Neutrophil (primary cell): ENCODE results near the gene THSD7B.

Experiments
- H3K27ac ChIP-seq: fragments of 200-600 bp; sonication (generic); 2 replicates; pipeline ENCODE4 v1.5.1; 2016; ENCODE audit warnings: mild to moderate bottlenecking, moderate library complexity
- H3K27me3 ChIP-seq: fragments of 200-600 bp; sonication (generic); 2 replicates; pipeline ENCODE4 v1.6.0; 2016; ENCODE audit warnings: mild to moderate bottlenecking
- H3K36me3 ChIP-seq: fragments of 200-600 bp; sonication (generic); 2 replicates; pipeline ENCODE4 v1.5.1; 2017
- H3K4me1 ChIP-seq, 2 experiments: fragments of 200-600 bp in 1 of 2; sonication (generic) in 1 of 2; 1 replicate in 1 of 2; 2 replicates in 1 of 2; pipeline versions ENCODE4 v1.5.1 to v1.6.1; 2013 to 2016; ENCODE audit warnings: low read depth in 1 of 2, low read length in 1 of 2, mild to moderate bottlenecking in 1 of 2, moderate library complexity in 1 of 2; ENCODE audit not compliant: control insufficient read depth in 1 of 2, insufficient read depth in 1 of 2
- H3K4me3 ChIP-seq, 2 experiments: fragments of 200-600 bp in 1 of 2; sonication (generic) in 1 of 2; 1 replicate in 1 of 2; 2 replicates in 1 of 2; pipeline ENCODE4 v1.5.1; 2013 to 2016; ENCODE audit warnings: low read depth in 1 of 2, low read length in 1 of 2, mild to moderate bottlenecking in 1 of 2, moderate library complexity in 1 of 2
- H3K9me3 ChIP-seq: fragments of 200-600 bp; sonication (generic); 2 replicates; pipeline ENCODE4 v1.5.1; 2016
- CTCF ChIP-seq: fragments of 200-600 bp; sonication (generic); IDR thresholded peaks from 2 replicates; pipeline ENCODE4 v1.5.1; 2016; ENCODE audit warnings: antibody characterized with exemption

Gene THSD7B

DNA sequence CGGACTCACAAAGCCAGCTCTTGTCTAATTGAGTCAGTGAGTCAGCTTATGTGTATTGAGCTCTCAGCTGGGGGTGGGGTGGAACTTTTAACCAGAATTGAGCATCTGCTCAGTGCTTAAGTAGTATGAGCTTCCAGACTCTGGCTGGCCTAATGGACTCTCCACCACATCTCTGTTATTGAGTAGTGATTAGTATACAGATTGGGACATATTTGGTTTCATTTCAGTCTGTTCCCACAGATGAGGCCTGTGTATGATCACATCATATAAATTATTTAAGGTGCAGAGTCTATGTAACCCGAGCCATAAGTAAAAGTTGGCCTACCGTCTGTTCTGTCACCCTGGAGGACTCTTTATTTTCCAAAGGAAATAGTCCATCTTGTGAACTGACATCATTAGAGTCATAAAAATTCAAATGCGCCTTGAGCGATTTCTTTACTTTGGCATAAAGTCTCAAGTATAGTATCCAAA, 152.1 kb downstream of the THSD7B start:
- Histone ChIP-seq H3K4me3 (no peak overlapping the region), H3K27me3 (no peaks in the 10 kb centered on the region), H3K9me3 (no peaks in the 10 kb centered on the region), H3K4me1 (no peaks in the 10 kb centered on the region), H3K27ac (no peak overlapping the region), H3K36me3 (no peaks in the 10 kb centered on the region)
- TF ChIP-seq CTCF, result no peak

DNA sequence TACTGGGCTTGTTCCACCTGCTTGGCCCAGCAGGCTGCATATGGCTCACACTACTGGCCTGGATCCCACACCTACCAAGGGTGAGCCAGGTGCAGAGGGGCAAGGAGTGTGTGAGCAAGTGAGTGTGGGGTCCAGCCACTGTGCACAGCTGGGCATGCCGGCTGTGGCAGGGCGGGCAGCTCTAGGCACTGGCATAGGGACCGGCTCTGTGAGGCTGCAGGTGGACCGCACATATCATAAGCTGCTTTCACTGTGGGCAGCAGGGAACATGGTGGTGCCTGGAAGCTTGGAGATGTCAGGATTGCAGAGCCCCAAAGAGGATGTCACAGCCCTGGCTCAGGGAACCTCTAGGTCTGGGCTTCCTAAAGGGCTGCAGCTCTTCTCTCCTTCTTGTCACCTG, 154.3 kb downstream of the THSD7B start:
- H3K4me3 ChIP-seq, result no peak overlapping the region
- no peaks in the 10 kb centered on the region for H3K36me3 ChIP-seq
- TF ChIP-seq CTCF, result no peak
- H3K4me1 ChIP-seq, result no peaks in the 10 kb centered on the region
- H3K27ac ChIP-seq, result no peak overlapping the region
- no peaks in the 10 kb centered on the region for H3K9me3 ChIP-seq
- no peaks in the 10 kb centered on the region for H3K27me3 ChIP-seq

DNA sequence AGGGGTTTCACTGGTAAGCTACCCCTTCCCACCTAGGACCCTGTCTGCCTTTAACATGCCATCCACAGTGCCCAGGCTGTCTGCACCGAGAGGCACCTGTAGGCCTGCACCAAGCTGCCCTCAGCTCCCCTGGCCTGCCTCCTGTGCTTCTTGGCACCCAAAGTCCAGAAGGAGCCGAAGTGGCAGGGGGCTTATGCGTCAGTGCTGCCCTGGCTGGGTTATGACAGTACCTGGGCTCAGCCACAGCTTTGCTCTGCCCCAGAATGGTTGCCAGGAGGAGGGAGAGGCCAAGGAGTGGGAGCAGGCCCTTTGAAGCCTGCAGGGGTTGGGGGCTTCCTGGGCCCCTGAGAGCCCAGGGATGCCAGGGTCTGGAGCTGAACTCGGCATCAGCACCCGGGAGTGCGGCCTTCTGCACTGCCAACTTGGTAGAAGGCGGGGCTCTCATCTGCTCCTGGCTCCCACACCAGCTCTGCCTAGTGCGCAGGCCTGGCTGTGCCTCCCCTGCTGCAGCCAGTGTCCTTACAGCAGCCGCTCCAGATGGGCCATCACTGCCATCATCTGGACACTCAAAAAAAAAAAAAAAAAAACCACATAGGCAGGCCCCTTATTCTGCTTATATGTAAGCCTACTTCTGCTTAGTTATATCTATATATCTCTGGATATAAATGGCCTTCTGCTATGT, 155.4 kb downstream of the THSD7B start:
- H3K27me3 ChIP-seq, result no peaks in the 10 kb centered on the region
- H3K36me3 ChIP-seq, result no peaks in the 10 kb centered on the region
- H3K9me3 ChIP-seq, result no peaks in the 10 kb centered on the region
- no peak overlapping the region for H3K27ac ChIP-seq
- no peaks in the 10 kb centered on the region for H3K4me1 ChIP-seq
- no peak overlapping the region for H3K4me3 ChIP-seq
- no peak for TF ChIP-seq CTCF

GRCh38 chr2:136927156-136927555, 161.8 kb downstream of the THSD7B start:
- Histone ChIP-seq H3K4me3 (no peak overlapping the region), H3K27me3 (no peaks in the 10 kb centered on the region), H3K27ac (no peak overlapping the region), H3K9me3 (no peaks in the 10 kb centered on the region), H3K4me1 (no peaks in the 10 kb centered on the region), H3K36me3 (no peaks in the 10 kb centered on the region)
- no peak for TF ChIP-seq CTCF

GRCh38 chr2:136929531-136929930, 164.2 kb downstream of the THSD7B start:
- Histone ChIP-seq H3K4me1 (no peaks in the 10 kb centered on the region), H3K27ac (no peak overlapping the region), H3K4me3 (no peak overlapping the region), H3K27me3 (no peaks in the 10 kb centered on the region), H3K9me3 (no peaks in the 10 kb centered on the region), H3K36me3 (no peaks in the 10 kb centered on the region)
- no peak for TF ChIP-seq CTCF
